Caco-2 (cell line): ENCODE data around the gene LHX4. TPM values are rescaled to one million over a fixed set of nuclear protein-coding genes. Genes with fewer than 3 reads are reported as not detected.

Experiments
- BruUV-seq: library from RNA; stranded (reverse); fragments of 400-500 nt; replicated peaks from 2 replicates; lab custom pipeline; 2021; lab: Mats Ljungman, UMichigan
- CTCF ChIA-PET: fragments of 300-600 bp; sonication (Branson Sonifier 250); formaldehyde crosslinking; loops from one replicate; lab custom pipeline; 2022; ENCODE audit warnings: antibody characterized with exemption; lab: Charles Lee
- POLR2A ChIA-PET: fragments of 300-600 bp; sonication (Branson Sonifier 250); formaldehyde crosslinking; loops from one replicate; lab custom pipeline; 2022; ENCODE audit warnings: antibody characterized with exemption; lab: Charles Lee
- DNase-seq, 2 experiments: peaks; one replicate each; pipeline versions ENCODE4 v3.0.0 to v3.0.0-alpha.2; 2020 to 2022
- H3K27me3 ChIP-seq: replicated peaks from 2 replicates; pipeline ENCODE4 v1.6.0; 2011; ENCODE audit warnings: low read length; ENCODE audit not compliant: control insufficient read depth, insufficient read depth
- H3K36me3 ChIP-seq: 2 replicates; pipeline ENCODE4 v1.5.1; 2011; ENCODE audit warnings: low read length; ENCODE audit not compliant: control insufficient read depth, insufficient read depth
- H3K4me1 ChIP-seq: fragments of 250-450 bp; sonication (Bioruptor Pico); 2 replicates; pipeline ENCODE4 v1.5.1; 2020; ENCODE audit warnings: mild to moderate bottlenecking
- H3K4me3 ChIP-seq: 2 replicates; pipeline ENCODE4 v1.5.1; 2011; ENCODE audit warnings: low read depth, mild to moderate bottlenecking, control low read depth, low read length
- H3K9me3 ChIP-seq: fragments of 250-450 bp; sonication (Bioruptor Pico); 2 replicates; pipeline ENCODE4 v1.5.1; 2020; ENCODE audit warnings: mild to moderate bottlenecking, moderate library complexity
- H3K27ac Mint-ChIP-seq: one replicate; pipeline ENCODE4 v1.8.0; 2022; ENCODE audit warnings: mixed read lengths; ENCODE audit not compliant: unreplicated experiment
- H3K27me3 Mint-ChIP-seq: one replicate; pipeline ENCODE4 v1.8.0; 2022; ENCODE audit warnings: mixed read lengths; ENCODE audit not compliant: insufficient read depth, unreplicated experiment
- H3K36me3 Mint-ChIP-seq: one replicate; pipeline ENCODE4 v1.8.0; 2022; ENCODE audit warnings: mild to moderate bottlenecking, mixed read lengths; ENCODE audit not compliant: insufficient read depth, unreplicated experiment
- H3K4me1 Mint-ChIP-seq: one replicate; pipeline ENCODE4 v1.8.0; 2022; ENCODE audit warnings: low read depth, mixed read lengths; ENCODE audit not compliant: unreplicated experiment
- H3K4me3 Mint-ChIP-seq: one replicate; pipeline ENCODE4 v1.8.0; 2022; ENCODE audit warnings: mild to moderate bottlenecking, moderate library complexity, mixed read lengths; ENCODE audit not compliant: unreplicated experiment
- H3K9me3 Mint-ChIP-seq: one replicate; pipeline ENCODE4 v1.8.0; 2022; ENCODE audit warnings: mixed read lengths; ENCODE audit not compliant: unreplicated experiment
- CTCF ChIP-seq, 2 experiments: fragments of 200-600 bp in 1 of 2; IDR thresholded peaks; 1 replicate in 1 of 2; 2 replicates in 1 of 2; pipeline versions ENCODE4 v1.5.1 to v1.8.0; 2011 to 2022; ENCODE audit warnings: antibody characterized with exemption in 1 of 2, control low read depth in 1 of 2, inconsistent platforms in 1 of 2, low read depth in 1 of 2, low read length in 1 of 2, mild to moderate bottlenecking in 1 of 2, moderate library complexity in 1 of 2; ENCODE audit not compliant: insufficient read depth in 1 of 2, severe bottlenecking in 1 of 2, unreplicated experiment in 1 of 2
- intact Hi-C: fragments of 100-400 bp; cut with micrococcal nuclease; formaldehyde crosslinking; loops from one replicate; pipeline ENCODE4 v1.10.0; 2022; ENCODE audit not compliant: unreplicated experiment
- total RNA-seq: library from RNA; stranded (reverse); gene quantifications from 2 replicates; pipeline ENCODE4 v1.2.3, GENCODE V29; 2022

The LHX4 gene
- total RNA-seq, 1 experiment from 2014 or later: 0.16 TPM

- no peaks in the 10 kb centered on the region for H3K36me3 ChIP-seq
- Mint-ChIP-seq H3K4me3 (no peak overlapping the region), H3K27me3 (peaks cover 7% of the 10 kb centered on the region), H3K4me1 (no peaks in the 10 kb centered on the region), H3K36me3 (no peaks in the 10 kb centered on the region), H3K9me3 (no peaks in the 10 kb centered on the region), H3K27ac (no peak overlapping the region)
- no peak overlapping the region for H3K4me3 ChIP-seq
- CTCF ChIA-PET: no interaction called here
- no peak for TF ChIP-seq CTCF (IDR thresholded peaks at IDR 0.05; ENCODE audit: insufficient read depth in 1 of 2, low read depth in 1 of 2, low read length in 1 of 2, severe bottlenecking in 1 of 2, unreplicated experiment in 1 of 2)
- no peaks in the 10 kb centered on the region for H3K9me3 ChIP-seq
- POLR2A ChIA-PET: no interaction called here
- H3K27me3 ChIP-seq: no peaks in the 10 kb centered on the region
- H3K4me1 ChIP-seq: no peaks in the 10 kb centered on the region
- intact Hi-C loops: no loop called here
- no peak for DNase-seq
- BruUV-seq: no TSS peak
Measured at GRCh38 chr1:180218806-180219765, 11.0 kb upstream of the LHX4 start.

DNA sequence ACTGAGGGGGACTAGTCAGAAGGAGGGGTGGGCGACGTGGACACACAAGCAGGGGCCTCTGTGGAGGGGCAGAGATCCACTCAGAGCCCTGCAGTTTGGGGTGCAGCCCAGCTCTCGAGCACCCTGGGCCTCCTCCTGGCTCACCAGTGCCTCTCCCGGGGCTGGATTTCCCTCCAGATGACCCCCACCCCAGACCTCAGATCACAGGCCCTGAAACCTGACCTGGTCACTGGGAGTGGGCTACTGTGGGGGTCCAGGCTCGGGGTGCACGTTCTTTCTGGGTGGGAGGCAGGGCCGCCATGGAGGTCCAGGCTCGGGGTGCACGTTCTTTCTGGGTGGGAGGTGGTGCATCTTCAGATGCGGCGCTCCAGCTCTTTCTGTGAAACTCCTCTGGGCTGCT, 10.3 kb upstream of the LHX4 start:
- intact Hi-C loops: no loop called here
- no peak for DNase-seq
- no peaks in the 10 kb centered on the region for H3K9me3 ChIP-seq
- ChIA-PET POLR2A (no interaction called here), CTCF (no interaction called here)
- peaks cover 9% of the 10 kb centered on the region for H3K27me3 Mint-ChIP-seq
- no peak overlapping the region for H3K4me3 Mint-ChIP-seq
- H3K27me3 ChIP-seq: no peaks in the 10 kb centered on the region
- H3K4me1 ChIP-seq: no peaks in the 10 kb centered on the region
- no peaks in the 10 kb centered on the region for H3K36me3 Mint-ChIP-seq
- no peak overlapping the region for H3K27ac Mint-ChIP-seq
- no peaks in the 10 kb centered on the region for H3K4me1 Mint-ChIP-seq
- no peak overlapping the region for H3K4me3 ChIP-seq
- no peaks in the 10 kb centered on the region for H3K36me3 ChIP-seq
- TF ChIP-seq CTCF (IDR thresholded peaks at IDR 0.05; ENCODE audit: insufficient read depth in 1 of 2, low read depth in 1 of 2, low read length in 1 of 2, severe bottlenecking in 1 of 2, unreplicated experiment in 1 of 2): no peak
- no TSS peak for BruUV-seq
- no peaks in the 10 kb centered on the region for H3K9me3 Mint-ChIP-seq

DNA sequence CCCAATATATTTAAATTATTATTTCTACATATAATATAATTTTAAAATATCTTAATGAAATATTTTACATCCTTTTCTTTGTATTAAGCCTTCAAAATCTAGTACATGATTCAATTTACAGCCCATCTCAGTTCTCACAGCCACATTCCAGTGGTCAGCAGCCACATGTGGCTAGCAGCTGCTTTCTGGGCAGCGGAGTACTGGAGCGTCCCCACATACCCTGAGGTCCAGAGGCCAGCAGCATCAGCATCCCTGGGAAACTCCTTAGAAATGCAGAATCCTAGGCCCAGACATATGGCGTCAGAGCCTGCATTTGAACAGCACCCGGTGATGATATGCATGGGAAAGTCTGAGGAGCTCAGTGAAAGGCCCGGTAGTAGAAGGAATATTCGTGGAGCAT, 8.6 kb upstream of the LHX4 start:
- Mint-ChIP-seq H3K27me3 (peaks cover 13% of the 10 kb centered on the region), H3K9me3 (no peaks in the 10 kb centered on the region), H3K4me1 (no peaks in the 10 kb centered on the region), H3K36me3 (no peaks in the 10 kb centered on the region), H3K4me3 (no peak overlapping the region), H3K27ac (no peak overlapping the region)
- DNase-seq: no peak
- CTCF ChIA-PET: interaction anchor here (0.6 to 1.7 kb wide), 2 partner anchors 33 to 383 kb away, joined by 3 to 4 read pairs; no protein-coding TSS in a partner anchor
- Histone ChIP-seq H3K4me3 (no peak overlapping the region), H3K9me3 (no peaks in the 10 kb centered on the region), H3K36me3 (no peaks in the 10 kb centered on the region), H3K4me1 (no peaks in the 10 kb centered on the region), H3K27me3 (no peaks in the 10 kb centered on the region; the same call in 1 of the 2 replicates)
- TF ChIP-seq CTCF (IDR thresholded peaks at IDR 0.05; ENCODE audit: insufficient read depth in 1 of 2, low read depth in 1 of 2, low read length in 1 of 2, severe bottlenecking in 1 of 2, unreplicated experiment in 1 of 2): no peak
- no TSS peak for BruUV-seq
- intact Hi-C loops: no loop called here
- POLR2A ChIA-PET: no interaction called here
